PC-3 (cell line): ENCODE results near the gene ANK3. TPM values are rescaled to one million over a fixed set of nuclear protein-coding genes. Genes with fewer than 3 reads are reported as not detected.
"Not testable (repeated sequence)": the region's sequence is repeated elsewhere in the genome, so short reads cannot be mapped to it uniquely, and the experiment has no call there.

Experiments
- ATAC-seq: fragments of 200-7000 bp; cut with Tn5 transposase; 2 replicates; pipeline ENCODE4 v1.9.1; 2020; ENCODE audit warnings: mild to moderate bottlenecking, moderate library complexity
- BruUV-seq: library from RNA; stranded (reverse); fragments of 400-500 nt; replicated peaks from 2 replicates; lab custom pipeline; 2021; lab: Mats Ljungman, UMichigan
- CTCF ChIA-PET: fragments of 300-600 bp; sonication (Branson Sonifier 250); formaldehyde crosslinking; loops from one replicate; lab custom pipeline; 2022; ENCODE audit warnings: antibody characterized with exemption; lab: Charles Lee
- POLR2A ChIA-PET: fragments of 300-600 bp; sonication (Branson Sonifier 250); formaldehyde crosslinking; loops from one replicate; lab custom pipeline; 2022; ENCODE audit warnings: antibody characterized with exemption; ENCODE audit not compliant: unreplicated experiment; lab: Charles Lee
- DNase-seq: peaks from one replicate; pipeline ENCODE4 v3.0.0-alpha.2; 2015
- H2AFZ ChIP-seq: fragments of 300-600 bp; sonication (generic); 2 replicates; pipeline ENCODE4 v1.6.0; 2016; ENCODE audit warnings: antibody characterized with exemption, low read length
- H3F3A ChIP-seq: fragments of 300-600 bp; sonication (generic); one replicate; pipeline ENCODE4 v1.6.0; 2017; ENCODE audit warnings: antibody characterized with exemption, low read length, control low read depth, mild to moderate bottlenecking; ENCODE audit not compliant: unreplicated experiment
- H3K27ac ChIP-seq: fragments of 300-600 bp; sonication (generic); 2 replicates; pipeline ENCODE4 v1.5.1; 2016; ENCODE audit warnings: mild to moderate bottlenecking, low read length
- H3K27me3 ChIP-seq: fragments of 300-600 bp; sonication (generic); 2 replicates; pipeline ENCODE4 v1.6.1; 2016; ENCODE audit warnings: low read length, mixed read lengths
- H3K36me3 ChIP-seq: fragments of 300-600 bp; sonication (generic); 2 replicates; pipeline ENCODE4 v1.6.1; 2016; ENCODE audit warnings: low read depth, mixed run types, low read length, mixed read lengths
- H3K4me1 ChIP-seq: fragments of 300-600 bp; sonication (generic); 2 replicates; pipeline ENCODE4 v1.5.1; 2016; ENCODE audit warnings: low read length; ENCODE audit not compliant: insufficient read depth
- H3K4me2 ChIP-seq: fragments of 300-600 bp; sonication (generic); 2 replicates; pipeline ENCODE4 v1.6.0; 2016; ENCODE audit warnings: low read length
- H3K4me3 ChIP-seq: fragments of 300-600 bp; sonication (generic); 2 replicates; pipeline ENCODE4 v1.5.1; 2016; ENCODE audit warnings: mild to moderate bottlenecking, low read length, mixed read lengths
- H3K79me2 ChIP-seq: fragments of 300-600 bp; sonication (generic); 2 replicates; pipeline ENCODE4 v1.6.1; 2017; ENCODE audit warnings: low read length, mixed read lengths
- H3K9ac ChIP-seq: fragments of 300-600 bp; sonication (generic); 2 replicates; pipeline ENCODE4 v1.6.0; 2016; ENCODE audit warnings: mild to moderate bottlenecking, low read length
- H3K9me2 ChIP-seq: fragments of 300-600 bp; sonication (generic); replicated peaks from 2 replicates; pipeline ENCODE4 v1.6.1; 2016; ENCODE audit warnings: mixed run types, low read length, mixed read lengths
- H3K9me3 ChIP-seq: fragments of 300-600 bp; sonication (generic); 2 replicates; pipeline ENCODE4 v1.6.1; 2016; ENCODE audit warnings: low read length, mixed read lengths
- H4K20me1 ChIP-seq: fragments of 300-600 bp; sonication (generic); 2 replicates; pipeline ENCODE4 v1.6.1; 2016; ENCODE audit warnings: low read length, mixed read lengths
- EZH2 ChIP-seq: fragments of 300-600 bp; sonication (generic); IDR thresholded peaks from one replicate; pipeline ENCODE4 v1.6.1; 2017; ENCODE audit warnings: antibody characterized with exemption, mild to moderate bottlenecking, low read length; ENCODE audit not compliant: unreplicated experiment
- EZH2phosphoT487 ChIP-seq: fragments of 300-600 bp; sonication (generic); IDR thresholded peaks from 2 replicates; pipeline ENCODE4 v1.6.1; 2018; ENCODE audit warnings: mild to moderate bottlenecking, antibody characterized with exemption, low read length, borderline replicate concordance
- intact Hi-C: fragments of 100-400 bp; cut with micrococcal nuclease; formaldehyde crosslinking; loops from 2 replicates; pipeline ENCODE4 v1.9.0; 2023
- total RNA-seq: library from RNA; depleted of rRNA; stranded (reverse); fragments of >200 nt; gene quantifications from 2 replicates; pipeline ENCODE4 v1.2.3, GENCODE V29; 2014
- TF ChIP-seq, protein P1 (sequence below): fragments of 300-600 bp; sonication (generic); conservative IDR thresholded peaks from 2 replicates; pipeline ENCODE4 v1.5.1; 2017; ENCODE audit warnings: antibody characterized with exemption, low read depth, mild to moderate bottlenecking, low read length

The ANK3 gene
- total RNA-seq, 1 experiment from 2014 or later, result 29.5 TPM

DNA sequence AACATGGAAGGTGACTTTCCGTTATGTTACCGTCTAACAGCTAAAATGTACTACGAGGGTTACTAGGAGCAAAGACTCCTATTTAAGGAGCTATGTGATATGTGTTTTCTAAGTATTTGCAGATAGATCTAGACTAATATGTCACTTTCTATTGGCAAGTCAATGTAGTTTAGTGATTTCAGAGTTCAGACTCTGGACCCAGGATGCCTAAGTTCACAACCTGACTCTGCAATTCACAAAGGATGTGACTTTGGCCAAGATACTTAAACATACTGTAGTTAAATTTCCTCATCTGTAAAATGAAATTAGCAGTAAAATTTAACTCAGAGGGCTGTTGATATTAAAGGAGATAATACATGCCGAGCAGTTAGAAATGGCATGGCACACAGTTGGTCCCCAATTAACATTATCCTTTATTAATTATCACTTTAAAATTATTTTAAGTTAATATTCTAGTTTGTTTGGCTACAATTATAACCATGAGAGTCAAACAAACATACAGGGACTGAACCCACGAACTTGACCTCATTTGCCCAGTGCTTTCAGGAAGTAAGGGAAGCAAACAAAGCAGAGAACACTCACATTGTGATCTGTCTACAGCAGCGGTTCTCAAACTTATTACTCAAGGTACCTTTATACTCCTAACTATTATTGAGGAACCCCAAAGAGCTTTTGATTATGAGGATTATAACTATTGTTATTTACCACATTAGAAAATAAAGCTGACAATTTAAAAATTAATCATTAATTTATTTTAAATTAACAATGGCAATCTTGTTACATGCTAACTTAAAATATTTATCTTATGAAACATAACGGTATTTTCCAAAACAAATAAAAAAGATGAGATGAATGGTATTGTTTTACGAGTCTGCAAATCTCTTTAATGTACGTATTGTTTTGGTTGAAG, 94.4 kb downstream of the ANK3 start:
- Histone ChIP-seq H3K4me2 (no peak overlapping the region), H3K9ac (no peak overlapping the region), H3K4me3 (no peak overlapping the region), H3K9me2 (no peaks in the 10 kb centered on the region), H4K20me1 (no peaks in the 10 kb centered on the region), H3K9me3 (no peaks in the 10 kb centered on the region), H3K36me3 (no peaks in the 10 kb centered on the region), H3K4me1 (peaks cover 6% of the 10 kb centered on the region; the same call in 1 of the 2 replicates), H3K27me3 (no peaks in the 10 kb centered on the region), H3F3A (no peaks in the 10 kb centered on the region), H3K27ac (no peak overlapping the region), H3K79me2 (no peaks in the 10 kb centered on the region), H2AFZ (no peak overlapping the region)
- ATAC-seq (peak; percentile 78), DNase-seq (no peak)
- ChIA-PET CTCF (interaction anchor here (1.1 kb wide), 1 partner anchor 57 kb away, joined by 4 read pairs; no protein-coding TSS in a partner anchor), POLR2A (no interaction called here)
- BruUV-seq, result no TSS peak
- no peak for TF ChIP-seq EZH2
- no peak for TF ChIP-seq EZH2phosphoT487
- TF ChIP-seq, protein P1, sequence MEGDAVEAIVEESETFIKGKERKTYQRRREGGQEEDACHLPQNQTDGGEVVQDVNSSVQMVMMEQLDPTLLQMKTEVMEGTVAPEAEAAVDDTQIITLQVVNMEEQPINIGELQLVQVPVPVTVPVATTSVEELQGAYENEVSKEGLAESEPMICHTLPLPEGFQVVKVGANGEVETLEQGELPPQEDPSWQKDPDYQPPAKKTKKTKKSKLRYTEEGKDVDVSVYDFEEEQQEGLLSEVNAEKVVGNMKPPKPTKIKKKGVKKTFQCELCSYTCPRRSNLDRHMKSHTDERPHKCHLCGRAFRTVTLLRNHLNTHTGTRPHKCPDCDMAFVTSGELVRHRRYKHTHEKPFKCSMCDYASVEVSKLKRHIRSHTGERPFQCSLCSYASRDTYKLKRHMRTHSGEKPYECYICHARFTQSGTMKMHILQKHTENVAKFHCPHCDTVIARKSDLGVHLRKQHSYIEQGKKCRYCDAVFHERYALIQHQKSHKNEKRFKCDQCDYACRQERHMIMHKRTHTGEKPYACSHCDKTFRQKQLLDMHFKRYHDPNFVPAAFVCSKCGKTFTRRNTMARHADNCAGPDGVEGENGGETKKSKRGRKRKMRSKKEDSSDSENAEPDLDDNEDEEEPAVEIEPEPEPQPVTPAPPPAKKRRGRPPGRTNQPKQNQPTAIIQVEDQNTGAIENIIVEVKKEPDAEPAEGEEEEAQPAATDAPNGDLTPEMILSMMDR, result no peak
- intact Hi-C loops, result no loop called here

DNA sequence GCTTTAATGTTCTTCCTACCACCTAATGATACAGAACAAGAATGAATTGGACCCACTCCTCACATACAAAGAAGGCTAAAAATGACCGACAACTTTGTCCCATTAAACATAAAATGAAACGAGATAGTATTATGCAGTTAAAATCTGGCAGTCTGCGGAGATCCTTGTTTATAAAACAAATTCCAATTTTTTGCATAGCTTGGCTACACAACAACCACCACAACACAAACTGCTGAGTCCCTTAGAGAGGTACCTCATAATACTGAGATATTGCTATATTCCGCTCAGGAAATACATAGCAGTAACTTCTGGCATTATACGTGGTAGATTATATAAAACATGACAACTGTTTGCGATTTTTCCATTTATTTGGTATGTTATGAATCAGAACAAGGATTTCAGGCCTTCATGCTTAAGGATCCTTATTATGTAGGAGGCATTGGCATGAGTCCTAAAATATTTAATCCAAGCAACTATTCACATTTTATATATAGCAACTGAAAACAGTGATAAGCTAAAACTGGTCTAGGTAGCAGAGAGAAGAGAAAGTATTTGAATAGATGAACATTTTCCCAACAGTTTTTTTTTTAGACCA, 96.0 kb downstream of the ANK3 start:
- no peak for TF ChIP-seq EZH2
- POLR2A ChIA-PET, result no interaction called here
- H3K79me2 ChIP-seq, result no peaks in the 10 kb centered on the region
- H3K36me3 ChIP-seq, result no peaks in the 10 kb centered on the region
- no peaks in the 10 kb centered on the region for H3K9me3 ChIP-seq
- H3K4me3 ChIP-seq, result no peak overlapping the region
- CTCF ChIA-PET, result no interaction called here
- no peak overlapping the region for H3K9ac ChIP-seq
- intact Hi-C loops, result no loop called here
- no peak overlapping the region for H3K4me2 ChIP-seq
- DNase-seq (no peak), ATAC-seq (no peak)
- no peak overlapping the region for H2AFZ ChIP-seq
- no peaks in the 10 kb centered on the region for H4K20me1 ChIP-seq
- H3K9me2 ChIP-seq, result no peaks in the 10 kb centered on the region
- BruUV-seq, result no TSS peak
- peaks cover 6% of the 10 kb centered on the region; the same call in 1 of the 2 replicates for H3K4me1 ChIP-seq
- H3F3A ChIP-seq, result no peaks in the 10 kb centered on the region
- H3K27ac ChIP-seq, result no peak overlapping the region
- H3K27me3 ChIP-seq, result no peaks in the 10 kb centered on the region

DNA sequence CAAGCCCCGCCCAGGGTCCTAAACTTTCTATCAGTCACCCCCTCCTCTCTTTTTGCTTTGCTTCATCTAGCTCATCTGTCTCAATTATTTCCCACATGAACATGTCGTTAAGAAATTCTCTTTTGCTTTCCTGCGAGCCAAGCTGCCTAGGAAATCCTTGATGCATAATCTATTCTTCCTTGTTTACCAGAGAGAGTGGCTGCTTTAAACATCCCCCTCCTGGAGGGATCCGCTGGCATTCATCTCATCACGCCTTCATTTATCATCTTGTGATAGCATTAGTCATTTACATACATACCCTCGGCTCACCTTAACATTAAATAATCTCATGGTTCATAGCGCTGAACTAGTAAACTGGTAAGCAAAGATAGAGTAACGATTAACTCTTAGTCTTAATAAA, 96.7 kb downstream of the ANK3 start:
- Histone ChIP-seq H3K9ac (no peak overlapping the region), H3K79me2 (no peaks in the 10 kb centered on the region), H3K4me2 (no peak overlapping the region), H3K9me3 (no peaks in the 10 kb centered on the region), H4K20me1 (no peaks in the 10 kb centered on the region), H3K36me3 (no peaks in the 10 kb centered on the region), H2AFZ (no peak overlapping the region), H3K9me2 (no peaks in the 10 kb centered on the region), H3K27me3 (no peaks in the 10 kb centered on the region), H3K4me3 (no peak overlapping the region), H3K4me1 (peaks cover 6% of the 10 kb centered on the region; the same call in 1 of the 2 replicates), H3K27ac (no peak overlapping the region), H3F3A (no peaks in the 10 kb centered on the region)
- DNase-seq, result no peak
- no peak for ATAC-seq
- no peak for TF ChIP-seq EZH2
- TF ChIP-seq, protein P1, result no peak
- TF ChIP-seq EZH2phosphoT487, result no peak
- CTCF ChIA-PET, result no interaction called here
- intact Hi-C loops, result no loop called here
- BruUV-seq, result no TSS peak
- POLR2A ChIA-PET, result interaction anchor here (0.7 kb wide), 1 partner anchor 71 kb away, joined by 3 read pairs; no protein-coding TSS in a partner anchor

DNA sequence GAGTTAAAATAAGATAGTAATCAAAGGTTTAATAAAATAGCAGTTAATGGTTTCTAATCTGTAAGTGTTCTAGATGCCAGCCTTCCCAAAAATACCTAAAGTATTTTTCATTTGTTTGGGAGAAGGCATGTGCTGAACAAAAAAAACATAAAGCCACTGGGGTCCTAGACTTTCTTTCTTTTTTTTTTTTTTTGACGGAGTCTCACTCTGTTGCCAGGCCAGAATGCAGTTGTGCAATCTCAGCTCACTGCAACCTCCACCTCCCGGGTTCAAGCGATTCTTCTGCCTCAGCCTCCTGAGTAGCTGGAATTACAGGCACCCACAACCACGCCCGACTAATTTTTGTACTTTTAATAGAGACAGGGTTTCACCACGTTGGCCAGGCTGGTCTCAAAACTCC, 97.1 kb downstream of the ANK3 start:
- POLR2A ChIA-PET, result interaction anchor here (0.7 kb wide), 1 partner anchor 70 kb away, joined by 3 read pairs; no protein-coding TSS in a partner anchor
- not testable (repeated sequence) for H2AFZ ChIP-seq, BruUV-seq

More for the DNA sequence above, 97.1 kb downstream of the ANK3 start:
- intact Hi-C loops, DNase-seq, H3F3A ChIP-seq, H3K27me3 ChIP-seq, H3K4me2 ChIP-seq, ATAC-seq, H3K4me1 ChIP-seq, H3K27ac ChIP-seq, CTCF ChIA-PET, H4K20me1 ChIP-seq, H3K9me3 ChIP-seq, H3K4me3 ChIP-seq, H3K9ac ChIP-seq, H3K9me2 ChIP-seq, H3K79me2 ChIP-seq, H3K36me3 ChIP-seq: not testable (repeated sequence)
